Sciatic nerve (tissue), 2 donors: ENCODE results near the gene RAI1. TPM values are rescaled to one million over a fixed set of nuclear protein-coding genes. Genes with fewer than 3 reads are reported as not detected.

Source experiments
- ATAC-seq: fragments of 200-7000 bp; cut with Tn5 transposase; one replicate; pipeline ENCODE4 v1.9.1; 2020; ENCODE audit warnings: mild to moderate bottlenecking, moderate library complexity
- DNase-seq: peaks from one replicate; pipeline ENCODE4 v3.0.0-alpha.2; 2020; ENCODE audit warnings: low spot score
- intact Hi-C: fragments of 100-400 bp; cut with DNase I; formaldehyde crosslinking; loops from one replicate; pipeline ENCODE4 v1.14.2; 2022
- total RNA-seq: library from RNA; stranded (reverse); fragmentation: NEBNext Ultra II Directional; extraction: Animal tissue kit (Norgen Biotek cat#: 25700); gene quantifications from one replicate; pipeline ENCODE4 v1.2.1, GENCODE V29; 2021
- donor health status: DM: no; HTN: no; CAD: no.
- donor health status: DM: no; HTN: no; CAD: no.

RAI1 gene
- total RNA-seq, 1 donor from 2014 or later, result 62.0 TPM

DNA sequence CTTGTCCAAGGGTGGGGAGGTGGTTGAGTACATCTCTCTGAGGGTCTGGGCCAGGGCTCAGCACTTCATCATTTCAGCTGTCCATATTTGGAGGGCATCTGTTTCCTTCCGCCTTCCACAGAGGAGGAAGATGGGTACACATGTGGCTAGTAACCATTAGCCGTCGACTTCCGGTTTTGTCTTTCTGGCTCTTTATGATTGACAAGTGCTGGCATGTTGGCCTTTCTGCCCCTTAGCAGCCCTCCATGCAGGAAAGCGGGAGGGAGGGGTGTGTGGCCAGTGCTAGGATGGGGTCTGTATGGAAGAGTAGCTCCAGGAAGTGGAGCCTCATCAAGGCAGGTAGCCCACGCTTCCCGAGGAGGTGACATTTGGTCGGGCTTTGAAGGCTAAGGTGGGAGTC, 69.6 kb downstream of the RAI1 start:
- ATAC-seq (no peak), DNase-seq (no peak)
- intact Hi-C loops, result no loop called here

DNA sequence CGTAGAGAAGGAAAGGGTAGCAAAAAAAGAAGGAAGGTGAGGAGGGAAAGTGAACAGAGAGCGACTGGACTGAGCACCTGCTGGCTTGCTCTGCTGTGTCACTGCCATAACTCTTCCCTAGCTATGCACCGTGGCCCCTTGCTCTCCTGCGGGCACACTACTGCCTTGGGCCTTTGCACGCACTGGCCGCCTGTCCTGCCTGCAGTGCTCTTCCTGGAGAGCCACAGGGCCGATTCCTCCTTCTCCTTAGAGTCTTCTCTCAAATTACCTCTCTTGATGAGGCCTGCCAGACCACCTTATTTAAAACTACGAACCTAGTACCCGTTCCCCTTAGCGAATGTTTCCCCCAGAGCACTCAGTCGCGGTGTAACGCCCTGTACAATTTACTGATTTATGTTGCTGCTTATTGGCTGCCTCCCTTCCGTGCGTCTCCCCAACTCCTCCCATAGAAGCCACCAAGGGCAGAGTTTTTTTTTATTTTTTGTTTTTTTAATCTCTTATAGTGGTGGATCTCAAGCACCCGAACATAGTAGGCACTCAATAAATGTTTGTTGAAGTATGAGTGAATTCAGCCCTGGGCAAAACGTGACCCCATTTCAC, 70.3 kb downstream of the RAI1 start:
- intact Hi-C loops, result no loop called here
- DNase-seq, result no peak
- ATAC-seq, result no peak

DNA sequence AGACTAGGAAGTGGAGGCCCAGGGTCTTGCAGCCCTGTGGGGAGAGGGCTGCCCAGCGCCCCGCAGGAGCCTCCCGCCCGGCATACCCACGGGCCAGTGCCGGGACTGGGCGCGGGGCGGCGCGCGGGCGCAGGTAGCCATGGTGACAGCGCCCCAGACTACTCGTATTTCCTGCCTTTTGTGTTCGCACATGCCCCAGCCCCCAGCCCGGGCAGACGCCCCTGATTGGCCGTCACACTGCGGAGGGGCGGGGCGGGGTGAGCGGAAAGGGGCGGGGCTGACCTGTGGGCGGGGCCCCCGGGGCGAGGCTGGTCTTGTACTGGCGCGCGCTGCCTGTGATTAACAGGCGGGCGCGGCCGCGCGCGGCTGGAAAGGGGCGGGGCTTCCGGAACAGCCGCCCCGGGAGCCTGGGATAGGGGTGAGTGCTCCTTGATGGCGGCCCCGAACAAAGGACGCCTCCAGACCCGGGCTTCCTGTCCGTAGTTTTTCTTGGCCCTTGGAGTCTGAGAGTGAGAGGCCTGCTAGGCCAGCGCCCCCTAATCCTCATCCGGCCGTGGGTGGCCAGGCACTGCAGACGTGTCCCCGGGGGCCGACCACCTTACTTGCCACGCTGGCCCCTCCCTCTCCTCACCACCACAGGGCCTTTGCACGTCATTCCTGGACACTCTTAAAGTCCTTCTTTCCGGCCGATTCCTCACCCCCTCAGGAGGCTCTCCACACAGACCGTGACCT, 71.0 kb downstream of the RAI1 start:
- intact Hi-C loops, result no loop called here
- ATAC-seq (peak; percentile 95), DNase-seq (peak; percentile 97)

DNA sequence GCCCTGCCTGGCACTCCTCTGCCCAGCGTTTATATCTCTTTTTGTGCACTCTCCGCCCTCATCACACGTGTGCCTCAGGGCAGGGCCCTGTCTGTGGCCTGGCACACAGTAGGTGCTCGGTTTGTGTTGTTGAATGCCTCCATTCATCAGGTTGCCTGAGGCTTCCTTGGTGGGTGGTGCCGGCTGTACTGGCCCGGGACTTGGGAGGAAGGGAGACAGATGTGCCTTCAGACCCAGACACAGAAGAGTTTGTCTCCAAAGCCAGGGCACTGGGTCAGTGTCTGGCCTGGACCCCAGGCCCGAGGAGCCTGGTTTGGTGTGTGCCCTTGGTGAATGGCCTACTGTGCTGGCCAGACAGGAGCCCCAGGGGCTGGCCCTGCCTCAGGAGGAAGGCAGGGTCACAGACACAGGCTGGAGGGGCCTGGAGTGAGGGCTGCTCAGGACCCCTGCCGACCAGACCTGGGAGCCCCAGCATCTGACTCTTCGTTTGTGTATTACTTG, 71.6 kb downstream of the RAI1 start:
- intact Hi-C loops, result no loop called here
- no peak for ATAC-seq
- DNase-seq, result no peak

DNA sequence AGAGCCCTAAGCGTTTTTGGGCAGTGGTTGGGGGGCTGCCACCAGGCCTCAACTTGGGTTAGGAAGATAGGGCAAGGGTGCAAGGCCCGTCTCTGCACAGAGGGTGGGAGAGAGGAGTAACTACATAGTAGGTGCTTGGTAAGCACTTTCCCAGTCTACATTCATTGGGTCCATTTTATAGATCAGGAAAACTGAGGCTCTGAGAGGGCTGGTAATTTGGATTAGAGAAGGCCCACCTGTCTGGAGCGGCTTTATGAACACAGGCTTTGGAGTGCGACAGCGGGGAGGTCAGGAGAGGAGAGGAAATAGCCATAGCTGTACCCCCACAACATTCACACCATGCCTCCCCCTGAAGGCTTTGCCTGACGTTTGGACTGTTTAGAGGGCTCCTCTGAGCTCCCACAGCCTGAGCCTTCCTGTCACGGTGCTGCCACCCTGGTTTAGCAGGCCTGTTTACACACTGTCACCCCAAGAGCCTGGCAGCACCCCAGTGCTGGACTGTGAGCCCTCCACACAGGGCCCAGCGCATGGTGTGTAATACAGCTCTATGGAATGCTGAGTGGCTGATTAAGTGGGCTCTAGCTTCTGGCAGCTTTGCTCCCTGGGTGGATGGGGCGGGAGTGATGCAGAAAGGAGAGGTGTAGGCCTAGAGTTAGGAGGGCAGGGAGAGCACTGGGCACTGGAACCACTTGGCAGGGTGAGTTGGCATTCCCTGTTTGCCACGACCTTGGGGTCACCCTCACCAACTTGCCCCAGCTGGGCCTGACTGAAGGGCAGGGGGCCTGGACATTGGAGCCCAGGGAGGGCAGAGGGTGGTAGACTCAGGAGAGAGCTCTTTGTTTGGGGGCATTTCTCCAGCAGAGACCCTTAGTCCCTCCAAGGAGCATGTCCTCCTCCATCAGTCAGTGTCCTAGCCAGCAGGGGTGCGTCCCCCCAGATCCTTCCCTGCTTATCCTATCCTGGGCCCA, 73.7 kb downstream of the RAI1 start:
- DNase-seq, result no peak
- intact Hi-C loops, result no loop called here
- ATAC-seq, result no peak

DNA sequence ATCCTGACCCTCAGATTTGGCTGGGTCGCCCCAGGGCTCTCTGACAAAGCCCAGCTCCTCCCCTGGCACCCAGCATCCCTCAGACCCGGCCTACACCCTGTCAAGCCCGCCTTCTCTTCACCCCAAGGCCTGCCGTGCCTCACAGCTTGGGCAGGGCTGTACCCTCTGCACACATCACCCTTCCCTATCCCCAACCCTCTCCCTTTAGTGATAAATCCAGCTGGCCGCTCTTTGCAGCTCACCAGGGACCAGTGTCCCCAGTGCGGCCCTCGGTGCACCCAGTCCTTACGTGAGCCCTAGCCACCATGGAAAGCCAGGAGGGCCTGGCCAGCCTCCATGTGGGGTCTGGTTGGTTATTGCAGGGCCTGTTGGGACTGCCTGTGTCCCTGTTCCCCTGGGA, 74.5 kb downstream of the RAI1 start:
- DNase-seq, result no peak
- intact Hi-C loops, result no loop called here
- no peak for ATAC-seq

DNA sequence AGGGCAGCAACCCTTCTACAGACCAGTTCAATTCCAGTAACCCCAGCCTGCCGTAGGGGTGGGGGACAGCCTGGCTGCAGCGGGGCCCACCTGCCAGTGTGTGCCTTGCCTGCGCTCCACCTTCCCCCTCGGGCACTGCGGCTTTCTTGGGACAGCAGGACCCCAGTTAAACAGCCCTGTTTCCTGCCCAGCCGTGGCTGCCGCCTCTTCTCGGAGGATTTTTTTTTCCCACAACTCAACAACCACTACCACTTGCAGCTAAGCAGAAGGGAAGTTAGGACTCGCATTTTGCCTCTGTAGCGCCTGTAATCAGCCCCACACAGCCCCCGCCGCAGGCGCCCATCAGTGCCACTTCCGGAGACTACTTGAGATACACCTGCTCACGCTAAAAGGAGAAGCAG, 76.1 kb downstream of the RAI1 start:
- intact Hi-C loops, result no loop called here
- no peak for DNase-seq
- ATAC-seq, result no peak

DNA sequence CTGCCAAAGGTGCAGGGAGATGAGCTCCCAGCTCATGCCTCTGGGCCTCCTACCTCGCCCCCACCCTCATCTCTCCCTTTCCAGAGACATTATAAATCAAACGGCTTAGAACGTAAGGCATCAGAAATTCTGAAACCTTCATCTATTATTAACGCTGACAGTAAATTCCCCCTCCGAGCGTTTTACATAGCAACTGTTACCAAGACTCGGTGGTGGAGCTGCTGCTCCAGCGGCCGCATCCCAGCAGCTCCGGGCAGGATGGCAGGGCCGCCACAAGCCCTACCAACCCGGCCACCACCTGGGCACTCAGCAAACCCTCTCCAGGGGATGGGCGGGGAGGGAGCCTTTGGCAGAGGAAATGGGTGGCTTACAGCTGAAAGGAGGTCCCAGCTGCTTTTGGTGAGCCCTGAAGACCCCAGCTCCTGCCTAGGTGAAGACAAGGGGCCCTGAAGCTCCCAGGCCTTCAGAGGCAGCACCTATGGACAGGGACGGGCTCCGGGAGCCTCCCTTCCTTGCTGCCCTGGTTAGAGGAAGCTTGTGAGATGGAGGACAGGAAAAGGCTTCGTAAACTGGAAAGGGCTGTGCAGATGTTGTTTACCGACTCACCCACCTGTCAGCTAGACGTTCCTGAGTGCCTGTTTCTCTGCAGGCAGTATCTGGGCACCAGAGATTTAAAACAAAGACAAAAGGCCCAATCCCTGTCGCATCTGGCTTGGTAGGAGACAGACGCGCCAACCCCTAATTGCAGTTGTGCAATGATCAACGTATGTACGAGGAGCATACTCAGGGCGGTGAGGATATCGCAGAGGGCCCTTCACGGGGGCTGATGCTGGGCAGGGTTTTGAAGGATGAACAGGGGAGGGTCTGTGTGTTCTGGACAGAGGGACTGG, 76.9 kb downstream of the RAI1 start:
- no peak for ATAC-seq
- intact Hi-C loops, result no loop called here
- no peak for DNase-seq

DNA sequence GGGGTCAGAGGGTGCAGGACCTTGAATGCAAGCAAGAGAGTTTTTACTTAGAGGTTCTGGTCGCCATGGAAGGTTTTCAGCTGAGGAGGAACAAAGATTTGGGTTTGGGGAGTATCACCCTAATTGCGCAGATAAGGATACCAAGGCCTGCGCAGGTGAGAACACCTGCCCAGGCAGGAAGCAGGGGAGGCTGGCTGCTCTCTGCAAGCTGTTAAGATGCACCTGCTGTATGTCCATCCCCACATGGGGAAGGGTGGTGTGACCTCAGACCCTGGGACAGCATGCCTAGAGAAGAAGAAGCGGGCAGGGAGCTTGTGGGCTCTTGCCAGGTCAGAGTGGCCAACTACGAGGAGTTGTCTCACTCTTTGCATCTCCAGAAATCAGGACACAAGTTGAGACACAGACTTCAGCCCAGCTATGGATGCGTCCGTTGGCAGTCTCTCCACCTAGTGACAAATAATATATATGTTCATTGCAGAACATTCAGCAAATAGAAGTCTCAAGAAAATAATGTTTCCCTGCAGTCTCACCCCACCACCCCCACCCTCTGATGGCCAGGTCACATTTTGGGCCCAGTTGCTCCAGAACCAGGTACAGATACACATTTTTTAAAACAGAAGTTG, 77.8 kb downstream of the RAI1 start:
- ATAC-seq (no peak), DNase-seq (no peak)
- intact Hi-C loops, result no loop called here

DNA sequence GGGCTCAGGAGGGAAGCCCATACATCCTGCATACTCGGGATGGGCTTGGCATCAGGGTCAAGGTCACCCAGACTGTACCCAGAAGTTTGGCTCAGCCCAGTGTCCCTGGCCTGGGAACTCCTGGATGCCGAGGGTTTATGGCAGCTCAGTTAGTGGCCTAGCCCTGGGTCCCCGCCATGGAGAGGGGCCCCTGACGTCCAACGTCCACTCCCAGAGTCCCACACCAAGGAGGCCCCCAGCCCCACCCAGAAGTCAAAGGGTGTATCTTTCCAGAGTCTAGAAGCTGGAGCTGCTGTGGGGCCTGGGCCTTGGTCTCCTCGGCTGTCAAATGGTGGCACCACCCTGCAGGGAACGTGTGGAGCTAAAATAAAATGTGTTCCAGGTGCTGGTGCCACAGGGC, 79.1 kb downstream of the RAI1 start:
- no peak for DNase-seq
- no peak for ATAC-seq
- intact Hi-C loops, result no loop called here

DNA sequence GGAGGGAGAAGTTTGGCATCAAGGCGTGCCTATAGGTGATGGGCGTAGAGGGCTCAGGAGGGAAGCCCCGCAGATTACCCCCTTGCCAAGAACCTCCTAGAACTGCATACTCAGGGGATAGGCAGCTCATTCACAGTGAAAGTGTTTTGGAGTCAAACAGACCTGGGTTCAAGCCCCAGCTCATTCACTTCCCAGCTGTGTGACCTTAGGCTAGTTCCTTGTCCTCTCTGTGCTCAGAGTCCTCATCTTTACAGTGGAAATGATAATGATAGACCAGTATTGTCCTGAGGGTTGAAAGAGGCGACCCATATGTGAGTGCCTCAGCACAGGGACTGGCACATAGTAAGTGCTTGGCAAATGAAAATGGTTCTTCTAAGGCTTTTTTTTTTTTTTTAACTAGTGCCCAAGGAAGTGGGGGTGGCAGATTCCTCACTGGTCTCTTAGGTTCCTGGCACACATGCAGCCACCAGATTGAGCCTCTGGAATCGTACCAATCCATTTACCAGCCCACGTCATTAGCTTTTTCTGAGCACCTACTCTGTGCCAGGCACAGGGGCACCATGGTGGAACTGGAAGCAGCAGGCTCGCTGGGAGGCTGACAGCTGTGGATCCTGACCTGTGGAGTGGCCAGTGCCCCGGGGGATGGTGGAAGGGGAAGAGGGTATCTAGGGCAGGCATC, 79.8 kb downstream of the RAI1 start:
- no peak for DNase-seq
- no peak for ATAC-seq
- intact Hi-C loops, result no loop called here

DNA sequence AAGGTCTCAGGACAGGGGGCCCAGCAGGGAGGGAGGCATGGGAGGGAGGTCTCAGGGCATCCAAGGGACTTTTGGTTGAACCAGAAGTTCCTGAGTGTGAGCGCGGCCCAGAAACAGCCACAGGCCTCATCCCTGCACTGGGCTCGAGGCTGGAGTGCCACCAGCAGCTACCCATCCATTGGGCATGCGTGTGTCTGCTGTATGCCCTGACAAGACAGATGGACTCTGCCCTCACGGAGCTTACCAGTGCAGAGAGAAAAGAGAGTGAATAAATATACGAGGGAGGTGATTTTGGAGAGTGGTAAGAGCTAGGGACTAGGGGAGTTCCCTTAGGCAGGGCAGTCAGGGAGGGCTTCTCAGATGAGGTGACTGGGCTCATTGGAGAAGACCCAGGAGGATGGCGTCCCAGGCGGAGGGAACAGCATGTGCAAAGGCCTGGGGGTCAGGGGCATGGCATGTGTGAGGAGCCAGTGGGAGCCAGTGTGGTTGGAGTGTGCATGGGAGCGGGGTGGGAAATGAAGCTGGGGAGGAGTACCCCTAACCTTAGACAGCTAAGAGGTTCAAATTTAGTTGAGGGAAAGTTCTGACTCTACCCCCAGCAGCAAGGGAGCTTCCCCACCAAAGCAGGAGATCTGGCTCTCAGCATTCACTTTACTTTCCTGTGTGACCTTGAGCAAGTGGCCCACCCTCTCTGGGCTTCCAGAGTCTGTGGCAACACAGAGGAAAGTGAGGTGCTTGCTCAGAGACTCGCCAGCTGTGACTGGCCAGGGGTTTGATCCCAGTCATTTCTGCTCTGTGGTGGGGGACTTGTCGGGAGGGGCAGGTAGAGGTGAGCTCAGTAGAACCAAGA, 80.9 kb downstream of the RAI1 start:
- ATAC-seq, result no peak
- intact Hi-C loops, result no loop called here
- no peak for DNase-seq

DNA sequence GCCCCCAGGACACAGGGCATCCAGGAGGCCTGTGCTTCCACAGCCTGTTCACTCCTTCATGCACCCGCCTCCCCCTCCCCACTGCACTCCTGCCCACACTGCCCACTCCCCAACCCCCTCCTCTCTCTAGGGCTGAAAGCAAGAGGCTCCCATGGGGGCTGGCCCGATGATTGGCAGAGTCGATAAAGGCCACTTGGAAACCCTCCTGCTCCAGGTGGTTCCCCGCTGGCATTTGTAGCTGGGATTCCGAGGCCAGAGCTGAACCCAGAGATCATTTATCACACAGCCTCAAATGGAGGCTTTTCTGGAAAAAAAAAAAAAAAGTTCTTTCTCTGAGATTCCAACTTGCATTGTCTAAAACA, 81.5 kb downstream of the RAI1 start:
- intact Hi-C loops, result no loop called here
- no peak for DNase-seq
- ATAC-seq, result no peak

DNA sequence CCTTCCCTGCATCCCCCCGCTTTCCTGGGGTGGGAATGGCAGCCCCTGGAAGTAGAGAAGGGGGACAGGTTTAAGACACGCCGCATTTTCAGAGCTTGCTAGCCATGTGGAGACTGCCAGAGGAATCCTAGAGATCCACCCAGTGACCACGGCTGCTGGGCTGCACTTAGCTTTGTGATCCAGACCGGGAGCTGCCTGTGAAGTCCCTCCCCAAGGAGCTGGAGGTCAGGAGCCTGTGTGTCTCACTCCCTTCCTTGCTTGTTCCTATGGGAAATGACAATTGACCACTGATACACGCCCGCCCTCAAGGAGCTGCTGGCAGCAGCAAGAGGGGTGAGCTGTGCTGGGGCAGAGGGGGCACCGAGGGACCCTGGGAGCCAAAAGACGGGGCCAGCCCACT, 81.9 kb downstream of the RAI1 start:
- intact Hi-C loops, result no loop called here
- no peak for DNase-seq
- ATAC-seq, result peak; percentile 30

DNA sequence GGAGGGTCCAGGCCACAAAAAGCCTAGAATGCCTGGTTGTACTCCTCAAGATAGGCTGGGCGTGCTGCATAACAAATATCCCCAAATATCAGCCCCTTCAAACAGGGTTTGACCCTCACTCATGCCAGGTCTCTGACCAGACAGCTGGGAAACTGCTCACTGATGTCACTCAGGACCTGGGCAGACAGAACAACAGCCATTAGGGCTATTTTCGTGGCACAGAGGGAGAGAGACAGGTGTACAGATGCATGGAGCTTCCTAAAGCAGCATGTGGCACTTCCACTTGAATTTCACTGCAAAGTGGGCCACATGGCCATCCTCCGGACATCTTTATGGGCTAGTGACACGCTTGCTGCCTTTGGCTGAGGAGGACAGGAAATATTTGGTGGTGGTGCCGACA, 82.5 kb downstream of the RAI1 start:
- DNase-seq, result no peak
- intact Hi-C loops, result no loop called here
- ATAC-seq, result no peak

DNA sequence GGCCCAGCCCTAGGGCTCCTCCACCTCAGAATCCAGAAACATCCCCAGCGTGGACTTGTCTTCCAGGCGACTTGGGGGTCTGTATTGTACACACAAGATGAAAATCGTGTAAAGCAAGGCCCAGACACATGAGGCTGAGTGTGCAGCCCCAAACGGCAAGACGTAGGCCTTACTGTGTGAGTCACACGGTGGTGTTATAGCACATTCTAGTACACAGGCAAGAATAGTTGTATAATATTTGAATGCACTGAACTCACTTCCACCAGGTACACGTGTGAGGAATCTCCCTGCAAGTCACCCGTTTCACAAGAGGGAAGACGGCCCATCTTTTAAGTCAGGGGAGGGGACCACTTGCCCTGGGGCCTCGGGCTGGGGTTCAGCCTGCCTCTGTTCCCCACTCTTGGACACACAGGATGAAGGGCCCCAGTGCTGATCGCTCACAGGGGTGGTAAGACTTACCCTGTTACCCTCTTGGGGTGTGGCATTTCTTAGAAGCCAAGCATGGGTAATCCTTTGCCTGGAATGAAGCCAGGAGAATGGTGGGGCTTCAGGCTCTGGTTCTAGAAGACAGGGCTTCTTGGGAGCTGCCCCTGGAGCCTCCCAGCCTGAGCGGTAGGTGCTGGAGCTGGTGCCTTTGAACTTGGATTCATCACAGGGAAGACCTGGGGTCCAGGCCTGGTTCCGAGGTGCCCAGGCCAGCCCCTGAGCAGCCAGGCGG, 84.3 kb downstream of the RAI1 start:
- ATAC-seq (no peak), DNase-seq (no peak)
- intact Hi-C loops, result no loop called here
